ENCODE data around the gene RCBTB1. TPM values are rescaled to one million over a fixed set of nuclear protein-coding genes. Genes with fewer than 3 reads are reported as not detected.
A peak's percentile ranks its signal among the peaks of the same experiment; 100 is the strongest.

The RCBTB1 gene
- total RNA-seq, 1 experiment from 2014 or later, result 6.3 TPM

DNA sequence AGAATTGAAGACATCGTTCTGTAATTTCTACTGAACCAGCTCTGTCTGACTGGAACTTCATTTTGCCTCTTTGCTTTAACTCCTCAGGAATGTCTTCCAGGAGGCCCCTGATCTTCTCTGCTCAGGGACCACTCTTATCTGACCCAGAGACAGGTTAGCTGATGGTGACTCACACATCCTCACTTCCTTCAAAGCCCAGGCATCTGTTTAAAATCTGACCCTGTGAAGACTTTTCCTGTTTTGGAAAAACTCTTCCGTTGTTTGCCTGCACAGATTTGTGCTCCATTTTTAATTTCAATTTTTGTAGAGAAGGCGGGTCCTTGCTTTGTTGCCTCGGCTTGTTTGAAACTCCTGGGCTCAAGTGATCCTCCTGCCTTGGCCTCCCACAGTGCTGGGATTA, 44.6 kb upstream of the RCBTB1 start:
- no TSS peak for BruUV-seq (replicated peaks)
- no peak for TF ChIP-seq CTCF (IDR thresholded peaks at IDR 0.05; ENCODE audit: unreplicated experiment)
- Mint-ChIP-seq H3K4me3 (ENCODE audit: low read depth, unreplicated experiment) (no peak overlapping the region), H3K27ac (ENCODE audit: unreplicated experiment) (no peak overlapping the region), H3K27me3 (ENCODE audit: unreplicated experiment) (no peaks in the 10 kb centered on the region), H3K4me1 (ENCODE audit: low read depth, unreplicated experiment) (no peaks in the 10 kb centered on the region), H3K9me3 (ENCODE audit: low read depth, unreplicated experiment) (no peaks in the 10 kb centered on the region), H3K36me3 (ENCODE audit: insufficient read depth, unreplicated experiment) (no peaks in the 10 kb centered on the region)
- CTCF ChIA-PET, result no interaction called here
- intact Hi-C loops (cut with micrococcal nuclease; ENCODE audit: unreplicated experiment), result no loop called here
- DNase-seq, result no peak

DNA sequence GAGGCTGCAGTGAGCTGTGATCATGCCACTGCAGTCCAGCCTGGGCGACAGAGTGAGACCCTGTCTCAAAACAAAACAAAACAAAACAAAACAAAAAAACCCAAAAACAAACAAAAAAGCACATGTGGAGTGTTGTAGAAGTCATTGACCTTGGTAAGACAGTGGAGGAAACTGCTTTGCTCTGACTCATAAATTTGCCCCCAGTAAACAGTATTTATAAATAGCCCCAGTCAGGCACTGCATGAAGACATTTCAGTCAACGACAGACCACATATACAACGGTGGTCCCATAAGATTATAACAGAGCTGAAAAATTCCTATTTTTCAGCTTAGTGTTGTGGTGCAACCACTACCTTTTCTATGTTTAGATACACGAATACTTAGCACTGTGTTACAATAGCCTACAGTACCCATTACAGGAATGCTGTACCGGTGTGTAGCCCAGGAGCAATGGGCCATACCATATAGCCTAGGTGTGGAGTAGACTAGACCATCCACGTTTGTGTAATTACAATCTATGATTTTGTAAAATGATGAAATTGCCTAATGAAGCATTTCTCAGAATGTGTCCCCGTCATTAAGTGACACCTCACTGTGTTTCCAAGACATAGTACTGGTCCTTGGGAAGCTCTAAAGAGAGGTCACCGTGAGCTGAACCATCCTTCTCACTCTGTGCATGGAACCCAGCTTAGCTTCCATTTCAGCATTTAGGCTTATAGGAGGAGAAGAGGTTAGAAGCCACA, 44.0 kb upstream of the RCBTB1 start:
- no peak for TF ChIP-seq CTCF (IDR thresholded peaks at IDR 0.05; ENCODE audit: unreplicated experiment)
- H3K27me3 Mint-ChIP-seq (ENCODE audit: unreplicated experiment), result no peaks in the 10 kb centered on the region
- CTCF ChIA-PET, result no interaction called here
- no peaks in the 10 kb centered on the region for H3K4me1 Mint-ChIP-seq (ENCODE audit: low read depth, unreplicated experiment)
- no peaks in the 10 kb centered on the region for H3K9me3 Mint-ChIP-seq (ENCODE audit: low read depth, unreplicated experiment)
- DNase-seq, result no peak
- intact Hi-C loops (cut with micrococcal nuclease; ENCODE audit: unreplicated experiment), result no loop called here
- no TSS peak for BruUV-seq (replicated peaks)
- no peaks in the 10 kb centered on the region for H3K36me3 Mint-ChIP-seq (ENCODE audit: insufficient read depth, unreplicated experiment)
- H3K4me3 Mint-ChIP-seq (ENCODE audit: low read depth, unreplicated experiment), result no peak overlapping the region
- no peak overlapping the region for H3K27ac Mint-ChIP-seq (ENCODE audit: unreplicated experiment)

DNA sequence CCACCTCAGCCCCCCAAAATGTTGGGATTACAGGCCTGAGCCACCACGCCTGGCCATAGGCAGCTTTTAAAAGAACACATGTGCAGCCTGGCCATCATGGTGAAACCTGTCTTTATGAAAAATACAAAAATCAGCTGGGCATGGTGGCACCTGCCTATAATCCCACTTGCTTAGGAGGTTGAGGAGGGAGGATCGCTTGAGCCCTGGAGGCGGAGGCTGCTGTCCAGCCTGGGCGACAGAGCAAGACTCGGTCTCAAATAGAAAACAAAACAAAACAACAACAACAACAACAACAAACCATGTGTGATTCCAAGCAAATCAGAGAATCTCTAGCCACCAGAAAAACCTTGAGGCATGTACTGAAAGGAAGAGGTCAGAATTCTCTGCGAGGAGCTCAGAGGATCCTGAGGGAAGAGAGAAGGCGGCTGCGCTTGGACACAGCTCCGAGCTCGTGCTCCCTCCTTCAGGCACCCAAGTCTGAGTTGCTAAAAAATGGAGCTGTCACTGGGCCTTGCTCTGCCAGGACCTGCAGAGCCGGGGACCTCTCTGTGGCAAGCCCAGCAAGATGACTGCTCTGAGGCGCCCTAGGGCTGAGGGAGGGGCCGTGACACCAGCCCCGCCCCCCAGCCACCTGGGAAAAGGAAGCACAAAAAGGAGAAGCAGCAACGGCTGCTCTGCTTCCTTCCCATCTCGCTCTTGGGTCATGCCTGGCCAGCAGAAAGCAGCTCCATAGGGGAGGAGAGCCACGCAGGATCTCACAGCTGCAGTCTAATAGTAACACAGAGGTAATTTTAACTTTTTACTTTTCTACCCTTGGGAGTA, 42.7 kb upstream of the RCBTB1 start, which contains the start of gene ARL11:
TSS of gene ARL11 (plus strand) at position 677 of the 822 bp plus-strand sequence. CDS start 1,941 bp downstream, outside the sequence.
- intact Hi-C loops (cut with micrococcal nuclease; ENCODE audit: unreplicated experiment), result no loop called here
- Mint-ChIP-seq H3K4me1 (ENCODE audit: low read depth, unreplicated experiment) (no peaks in the 10 kb centered on the region), H3K36me3 (ENCODE audit: insufficient read depth, unreplicated experiment) (no peaks in the 10 kb centered on the region), H3K4me3 (ENCODE audit: low read depth, unreplicated experiment) (no peak within 1 kb of the TSS), H3K27me3 (ENCODE audit: unreplicated experiment) (no peaks in the 10 kb centered on the region), H3K9me3 (ENCODE audit: low read depth, unreplicated experiment) (no peaks in the 10 kb centered on the region), H3K27ac (ENCODE audit: unreplicated experiment) (no peak within 1 kb of the TSS)
- DNase-seq, result no peak
- CTCF ChIA-PET, result no interaction called here
- no peak for TF ChIP-seq CTCF (IDR thresholded peaks at IDR 0.05; ENCODE audit: unreplicated experiment)
- BruUV-seq (replicated peaks), result no TSS peak

GRCh38 chr13:49625392-49626079, 40.2 kb upstream of the RCBTB1 start:
- peak; percentile 2 for DNase-seq
- H3K27ac Mint-ChIP-seq (ENCODE audit: unreplicated experiment), result no peak overlapping the region
- no peaks in the 10 kb centered on the region for H3K4me1 Mint-ChIP-seq (ENCODE audit: low read depth, unreplicated experiment)
- H3K27me3 Mint-ChIP-seq (ENCODE audit: unreplicated experiment), result no peaks in the 10 kb centered on the region
- TF ChIP-seq CTCF (IDR thresholded peaks at IDR 0.05; ENCODE audit: unreplicated experiment), result no peak
- intact Hi-C loops (cut with micrococcal nuclease; ENCODE audit: unreplicated experiment), result no loop called here
- H3K4me3 Mint-ChIP-seq (ENCODE audit: low read depth, unreplicated experiment), result no peak overlapping the region
- BruUV-seq (replicated peaks), result no TSS peak
- no peaks in the 10 kb centered on the region for H3K36me3 Mint-ChIP-seq (ENCODE audit: insufficient read depth, unreplicated experiment)
- no peaks in the 10 kb centered on the region for H3K9me3 Mint-ChIP-seq (ENCODE audit: low read depth, unreplicated experiment)
- CTCF ChIA-PET, result interaction anchor here (0.7 kb wide), 1 partner anchor 382 kb away, joined by 3 read pairs; no protein-coding TSS in a partner anchor

Data from Calu3 (cell line).